Measurements from ENCODE around the gene ASCL4. TPM values are rescaled to one million over a fixed set of nuclear protein-coding genes. Genes with fewer than 3 reads are reported as not detected.

ASCL4 gene
- total and polyA plus RNA-seq, 2 of the 8 experiments (the other 6 are each of a cell fraction or from before 2014, with no cell fraction given), result not detected

DNA sequence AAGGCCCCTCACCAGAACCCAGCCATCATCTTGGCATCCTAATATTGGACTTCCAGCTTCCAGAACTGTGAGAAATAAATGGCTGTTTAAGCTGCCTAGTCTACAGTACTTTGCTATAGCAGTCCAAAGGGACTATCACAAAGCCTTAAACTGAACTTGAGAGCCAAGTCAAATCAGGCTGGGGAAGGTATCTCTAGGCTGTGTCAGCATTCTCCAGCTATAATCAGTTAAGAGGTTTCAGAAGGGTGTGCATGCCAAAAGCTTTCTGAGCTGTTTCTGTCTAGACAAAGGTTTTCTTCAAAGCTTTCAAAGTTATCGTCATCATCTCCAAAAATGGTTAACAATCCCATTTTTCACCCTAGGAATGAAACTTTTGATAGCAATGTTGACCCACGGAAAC is 7.6 kb downstream of the ASCL4 start:
- DNase-seq (ENCODE audit: low read depth in 1 of 2, low spot score in 2 of 2) (no peak), FAIRE-seq (no peak)
- Histone ChIP-seq H2AK5ac (ENCODE audit: low read depth, low read length) (no peak overlapping the region), H3K23me2 (ENCODE audit: low read depth, low read length) (no peaks in the 10 kb centered on the region), H4K20me1 (replicated peaks in 1 of 2; ENCODE audit: control insufficient read depth in 1 of 2, insufficient read depth in 2 of 2, low read length in 2 of 2) (no peaks in the 10 kb centered on the region), H3K79me1 (ENCODE audit: low read depth, low read length) (no peaks in the 10 kb centered on the region), H3K14ac (ENCODE audit: insufficient read length) (no peak overlapping the region), H2BK12ac (ENCODE audit: low read depth, low read length) (no peak overlapping the region), H3K4me1 (replicated peaks in 1 of 4; ENCODE audit: control insufficient read depth in 3 of 4, insufficient read depth in 4 of 4, low read length in 3 of 4) (no peaks in the 10 kb centered on the region), H4K5ac (ENCODE audit: insufficient read length, low read depth, low read length) (no peak overlapping the region), H3K27me3 (replicated peaks in 1 of 4; ENCODE audit: control insufficient read depth in 3 of 4, extremely low read depth in 1 of 4, insufficient read depth in 3 of 4, low read length in 3 of 4) (peaks cover 0 to 8% (median 7%) of the 10 kb centered on the region in 4 experiments; a peak in 6 of 7 replicates), H2BK15ac (ENCODE audit: low read length) (no peak overlapping the region), H3K4ac (replicated peaks; ENCODE audit: insufficient read length, low read depth, low read length) (no peak overlapping the region), H2BK5ac (ENCODE audit: low read depth, low read length) (no peak overlapping the region), H3K9me3 (ENCODE audit: insufficient read depth in 2 of 2, low read depth in 1 of 2, low read length in 1 of 2) (no peaks in the 10 kb centered on the region), H3K4me3 (ENCODE audit: extremely low read depth in 1 of 4, insufficient read depth in 2 of 4, low read depth in 3 of 4, low read length in 4 of 4) (no peak overlapping the region), H3K36me3 (ENCODE audit: control insufficient read depth in 2 of 4, insufficient read depth in 4 of 4, low read length in 3 of 4) (no peaks in the 10 kb centered on the region), H2BK120ac (replicated peaks; ENCODE audit: low read depth, low read length) (no peak overlapping the region), H3K79me2 (ENCODE audit: control insufficient read depth in 1 of 2, insufficient read depth in 2 of 2, low read length in 2 of 2) (no peaks in the 10 kb centered on the region), H3K18ac (ENCODE audit: extremely low read depth, low read length) (no peak overlapping the region), H4K91ac (replicated peaks; ENCODE audit: insufficient read length, low read length) (no peak overlapping the region), H3K23ac (ENCODE audit: insufficient read length) (no peak overlapping the region), H3K4me2 (ENCODE audit: insufficient read depth in 1 of 2, low read depth in 2 of 2, low read length in 2 of 2) (no peak overlapping the region), H2AFZ (ENCODE audit: low read length) (no peak overlapping the region), H3K56ac (replicated peaks; ENCODE audit: insufficient read length, low read depth, low read length) (no peak overlapping the region), H3K9ac (replicated peaks in 1 of 4; ENCODE audit: extremely low read depth in 1 of 4, low read depth in 3 of 4, low read length in 3 of 4) (no peak overlapping the region), H3K27ac (ENCODE audit: low read depth, low read length) (no peak overlapping the region), H4K8ac (ENCODE audit: extremely low read depth, insufficient read depth, low read length) (no peak overlapping the region), H2BK20ac (ENCODE audit: low read length) (no peak overlapping the region)
- CTCF ChIA-PET (ENCODE audit: partially characterized antibody), result interaction anchor here (0.8 to 1.4 kb wide), 4 partner anchors 69 to 130 kb away, joined by 3 to 4 read pairs (median 4); no protein-coding TSS in a partner anchor
- TF ChIP-seq KDM5A (IDR thresholded peaks at IDR 0.05; ENCODE audit: low read length), result no peak
- TF ChIP-seq HDAC2 (IDR thresholded peaks at IDR 0.05; ENCODE audit: borderline replicate concordance in 1 of 2, low read depth in 2 of 2, low read length in 2 of 2), result no peak
- no peak for TF ChIP-seq KDM4A (IDR thresholded peaks at IDR 0.05; ENCODE audit: low read depth, low read length, severe bottlenecking)
- TF ChIP-seq POU5F1 (IDR thresholded peaks at IDR 0.05; ENCODE audit: low read depth, low read length), result no peak
- TF ChIP-seq TCF12 (IDR thresholded peaks at IDR 0.05; ENCODE audit: low read depth, low read length), result no peak
- TF ChIP-seq NANOG (IDR thresholded peaks at IDR 0.05; ENCODE audit: insufficient read depth, low read depth, low read length, poor library complexity, severe bottlenecking), result no peak
- no peak for TF ChIP-seq GABPA (IDR thresholded peaks at IDR 0.05; ENCODE audit: borderline replicate concordance, insufficient read depth, low read length)
- TF ChIP-seq CBX8 (IDR thresholded peaks at IDR 0.05; ENCODE audit: borderline replicate concordance, low read depth, low read length), result no peak
- TF ChIP-seq CHD2 (IDR thresholded peaks at IDR 0.05; ENCODE audit: low read length), result no peak
- TF ChIP-seq RAD21 (IDR thresholded peaks at IDR 0.05 in 1 of 2, conservative IDR thresholded peaks at IDR 0.05 in 1 of 2; ENCODE audit: low read depth in 2 of 2, low read length in 2 of 2), result no peak
- TF ChIP-seq CHD1 (IDR thresholded peaks at IDR 0.05; ENCODE audit: low read depth, low read length), result no peak
- TF ChIP-seq GTF2F1 (IDR thresholded peaks at IDR 0.05; ENCODE audit: borderline replicate concordance, low read depth, low read length), result no peak
- no peak for TF ChIP-seq TBP (IDR thresholded peaks at IDR 0.05; ENCODE audit: low read depth, low read length)
- POLR2A ChIA-PET (ENCODE audit: partially characterized antibody), result no interaction called here
- WGBS, 2 experiments (ENCODE audit: extremely low coverage in 1 of 2, insufficient coverage in 1 of 2, insufficient read length in 1 of 2, insufficient replicate concordance in 2 of 2, low coverage in 1 of 2, low lambda C conversion rate in 2 of 2, missing lambda C conversion rate in 1 of 2), result 50% methylated on average over 2 of the region's 2 CpGs; no CpG with 5 or more reads in 1 of the 2 experiments

Measured in H1 (cell line).